IMR-90 (cell line): ENCODE data around the gene EYS. TPM values are rescaled to one million over a fixed set of nuclear protein-coding genes. Genes with fewer than 3 reads are reported as not detected.

ENCODE experiments used
- ATAC-seq: fragments of 200-7000 bp; cut with Tn5 transposase; 2 replicates; pipeline ENCODE4 v1.9.1; 2020; ENCODE audit warnings: low read depth, mild to moderate bottlenecking, moderate library complexity
- BruUV-seq: library from RNA; stranded (reverse); fragments of 400-500 nt; replicated peaks from 2 replicates; lab custom pipeline; 2021; lab: Mats Ljungman, UMichigan
- CTCF ChIA-PET: fragments of 300-600 bp; formaldehyde crosslinking; extraction: SDS; loops from one replicate; lab custom pipeline; 2021; ENCODE audit warnings: antibody characterized with exemption; lab: Yijun Ruan, JAX
- POLR2A ChIA-PET: fragments of 300-600 bp; sonication (Branson Sonifier 250); formaldehyde crosslinking; loops from one replicate; lab custom pipeline; 2022; ENCODE audit warnings: antibody characterized with exemption; ENCODE audit not compliant: unreplicated experiment; lab: Charles Lee
- DNase-seq: peaks from one replicate; pipeline ENCODE4 v3.0.0; 2013
- H2AFZ ChIP-seq: replicated peaks from 2 replicates; pipeline ENCODE3; 2013; ENCODE audit warnings: low read length, mild to moderate bottlenecking; ENCODE audit not compliant: poor library complexity
- H2AK5ac ChIP-seq: 2 replicates; pipeline ENCODE4 v1.6.1; 2013; ENCODE audit warnings: low read depth, low read length, inconsistent platforms
- H2AK9ac ChIP-seq: replicated peaks from 2 replicates; pipeline ENCODE3; 2013; ENCODE audit warnings: mild to moderate bottlenecking, low read depth, low read length, moderate library complexity; ENCODE audit not compliant: poor library complexity
- H2BK120ac ChIP-seq: 2 replicates; pipeline ENCODE4 v1.6.1; 2013; ENCODE audit warnings: low read depth, low read length, inconsistent platforms
- H2BK15ac ChIP-seq: 3 replicates; pipeline ENCODE4 v1.6.1; 2013; ENCODE audit warnings: low read depth, low read length, inconsistent platforms
- H2BK20ac ChIP-seq: 2 replicates; pipeline ENCODE4 v1.6.1; 2013; ENCODE audit warnings: low read depth, mild to moderate bottlenecking, inconsistent platforms, low read length, moderate library complexity
- H2BK5ac ChIP-seq: 2 replicates; pipeline ENCODE4 v1.6.1; 2013; ENCODE audit warnings: mild to moderate bottlenecking, low read depth, low read length, inconsistent platforms; ENCODE audit not compliant: poor library complexity, severe bottlenecking
- H3K14ac ChIP-seq: replicated peaks from 2 replicates; pipeline ENCODE4 v1.6.1; 2013; ENCODE audit warnings: low read depth, low read length, inconsistent platforms
- H3K18ac ChIP-seq: 2 replicates; pipeline ENCODE4 v1.6.1; 2013; ENCODE audit warnings: low read depth, low read length, control low read depth
- H3K23ac ChIP-seq: 2 replicates; pipeline ENCODE4 v1.6.1; 2013; ENCODE audit warnings: low read depth, low read length, inconsistent platforms
- H3K27ac ChIP-seq: 2 replicates; pipeline ENCODE4 v1.5.1; 2013; ENCODE audit warnings: mild to moderate bottlenecking, control low read depth, low read length; ENCODE audit not compliant: insufficient read depth
- H3K27me3 ChIP-seq: 2 replicates; pipeline ENCODE4 v1.6.1; 2013; ENCODE audit warnings: low read length; ENCODE audit not compliant: control insufficient read depth, insufficient read depth
- H3K36me3 ChIP-seq: 2 replicates; pipeline ENCODE4 v1.6.1; 2013; ENCODE audit warnings: low read length, mixed read lengths; ENCODE audit not compliant: control insufficient read depth, insufficient read depth
- H3K4ac ChIP-seq: 2 replicates; pipeline ENCODE4 v1.6.1; 2013; ENCODE audit warnings: low read depth, low read length, inconsistent platforms
- H3K4me1 ChIP-seq: 2 replicates; pipeline ENCODE4 v1.6.1; 2013; ENCODE audit warnings: low read length, mixed read lengths; ENCODE audit not compliant: control insufficient read depth, insufficient read depth
- H3K4me2 ChIP-seq: 2 replicates; pipeline ENCODE4 v1.6.1; 2013; ENCODE audit warnings: low read depth, mild to moderate bottlenecking, control low read depth, low read length, moderate library complexity
- H3K4me3 ChIP-seq: 2 replicates; pipeline ENCODE4 v1.5.1; 2013; ENCODE audit warnings: low read depth, mild to moderate bottlenecking, control low read depth, low read length, moderate library complexity; ENCODE audit not compliant: insufficient read depth
- H3K56ac ChIP-seq: 2 replicates; pipeline ENCODE4 v1.6.1; 2013; ENCODE audit warnings: low read length, inconsistent platforms; ENCODE audit not compliant: insufficient read depth; ENCODE audit errors: extremely low read depth
- H3K79me1 ChIP-seq, 2 experiments: 2 replicates each; pipeline ENCODE4 v1.6.1; 2013; ENCODE audit warnings: low read length in 2 of 2, inconsistent platforms in 1 of 2, low read depth in 1 of 2
- H3K9ac ChIP-seq: 2 replicates; pipeline ENCODE4 v1.6.1; 2013; ENCODE audit warnings: low read depth, low read length, control low read depth
- H3K9me1 ChIP-seq: 2 replicates; pipeline ENCODE4 v1.6.1; 2013; ENCODE audit warnings: low read length, inconsistent platforms; ENCODE audit not compliant: insufficient read depth
- H3K9me3 ChIP-seq: 2 replicates; pipeline ENCODE4 v1.6.1; 2013; ENCODE audit warnings: low read length; ENCODE audit not compliant: control insufficient read depth, insufficient read depth
- H4K20me1 ChIP-seq: 2 replicates; pipeline ENCODE4 v1.6.1; 2013; ENCODE audit warnings: low read length, inconsistent platforms; ENCODE audit not compliant: insufficient read depth
- H4K5ac ChIP-seq: 2 replicates; pipeline ENCODE4 v1.6.1; 2013; ENCODE audit warnings: mild to moderate bottlenecking, low read depth, low read length, control low read depth
- H4K8ac ChIP-seq, 2 experiments: 2 replicates each; pipeline ENCODE4 v1.6.1; 2013; ENCODE audit warnings: low read depth in 2 of 2, low read length in 2 of 2, control low read depth in 1 of 2, inconsistent platforms in 1 of 2
- H4K91ac ChIP-seq: 2 replicates; pipeline ENCODE4 v1.6.1; 2013; ENCODE audit warnings: low read depth, low read length, inconsistent platforms; ENCODE audit not compliant: insufficient read depth
- BHLHE40 ChIP-seq: fragments of 150-350 bp; IDR thresholded peaks from 2 replicates; pipeline ENCODE4 v1.6.1; 2016; ENCODE audit warnings: mild to moderate bottlenecking, low read depth, low read length
- CEBPB ChIP-seq: IDR thresholded peaks from 2 replicates; pipeline ENCODE4 v1.6.1; 2012; ENCODE audit warnings: low read depth, low read length, improper control_type of control experiment
- CHD1 ChIP-seq: IDR thresholded peaks from 2 replicates; pipeline ENCODE4 v1.6.1; 2012; ENCODE audit warnings: low read depth, low read length, improper control_type of control experiment
- CTCF ChIP-seq: conservative IDR thresholded peaks from 2 replicates; pipeline ENCODE4 v1.5.1; 2012; ENCODE audit warnings: mild to moderate bottlenecking, low read depth, low read length, improper control_type of control experiment
- ELK1 ChIP-seq: fragments of 150-350 bp; IDR thresholded peaks from 2 replicates; pipeline ENCODE4 v1.6.1; 2016; ENCODE audit warnings: low read depth, mild to moderate bottlenecking, low read length, moderate library complexity, borderline replicate concordance
- FOS ChIP-seq: fragments of 150-350 bp; IDR thresholded peaks from 2 replicates; pipeline ENCODE4 v1.6.1; 2016; ENCODE audit warnings: low read depth, low read length
- MAFK ChIP-seq: IDR thresholded peaks from 2 replicates; pipeline ENCODE4 v1.6.1; 2012; ENCODE audit warnings: low read depth, low read length, improper control_type of control experiment
- MAZ ChIP-seq: IDR thresholded peaks from 2 replicates; pipeline ENCODE4 v1.6.1; 2012; ENCODE audit warnings: low read depth, mild to moderate bottlenecking, low read length, improper control_type of control experiment, moderate library complexity, borderline replicate concordance
- MXI1 ChIP-seq: IDR thresholded peaks from 2 replicates; pipeline ENCODE4 v1.6.1; 2012; ENCODE audit warnings: low read depth, mild to moderate bottlenecking, low read length, moderate library complexity, borderline replicate concordance
- NFE2L2 ChIP-seq: fragments of 150-350 bp; IDR thresholded peaks from 2 replicates; pipeline ENCODE4 v1.6.1; 2016; ENCODE audit warnings: low read depth, mild to moderate bottlenecking, low read length
- POLR2A ChIP-seq: IDR thresholded peaks from 2 replicates; pipeline ENCODE4 v1.6.1; 2012; ENCODE audit warnings: mild to moderate bottlenecking, low read depth, low read length
- RAD21 ChIP-seq: IDR thresholded peaks from 2 replicates; pipeline ENCODE4 v1.6.1; 2012; ENCODE audit warnings: low read length, improper control_type of control experiment
- RCOR1 ChIP-seq: IDR thresholded peaks from 2 replicates; pipeline ENCODE4 v1.6.1; 2012; ENCODE audit warnings: mild to moderate bottlenecking, low read length, improper control_type of control experiment; ENCODE audit not compliant: insufficient replicate concordance
- RFX5 ChIP-seq: IDR thresholded peaks from 2 replicates; pipeline ENCODE4 v1.8.0; 2012; ENCODE audit warnings: low read depth, mild to moderate bottlenecking, low read length, moderate library complexity
- SMC3 ChIP-seq: fragments of 150-350 bp; IDR thresholded peaks from 2 replicates; pipeline ENCODE4 v1.6.1; 2016; ENCODE audit warnings: low read depth, mild to moderate bottlenecking, antibody characterized with exemption, low read length, moderate library complexity
- USF2 ChIP-seq: fragments of 150-350 bp; IDR thresholded peaks from 2 replicates; pipeline ENCODE4 v1.6.1; 2017; ENCODE audit warnings: mild to moderate bottlenecking, antibody characterized with exemption, low read length, low read depth
- WGBS, 2 experiments: methylation state at CpG; one replicate each; pipeline versions ENCODE4 v1.1.5 to v1.1.7; 2013; ENCODE audit warnings: missing lambda C conversion rate in 2 of 2; ENCODE audit not compliant: insufficient read length in 1 of 2; ENCODE audit errors: extremely low coverage in 2 of 2; 5-methylcytosine and 5-hydroxymethylcytosine counted together
- dilution Hi-C: fragments of 300-500 bp; cut with HindIII; formaldehyde crosslinking; loops from one replicate; pipeline ENCODE4 v1.14.3; 2018; ENCODE audit warnings: low sequenced_read_pairs; ENCODE audit not compliant: unreplicated experiment
- in situ Hi-C: fragments of 300-500 bp; cut with MboI; formaldehyde crosslinking; loops from 3 replicates; pipeline ENCODE4 v1.14.3; 2019; ENCODE audit warnings: low sequenced_read_pairs, inconsistent platforms, mixed read lengths
- intact Hi-C: fragments of 100-400 bp; cut with micrococcal nuclease; formaldehyde crosslinking; loops from 2 replicates; pipeline ENCODE4 v1.10.0; 2022
- polyA plus RNA-seq, 3 experiments: library from polyadenylated mRNA; depleted of rRNA; stranded (reverse); fragments of >200 nt; gene quantifications; 2 replicates each; pipeline ENCODE4 v1.2.3, GENCODE V29; 2012; ENCODE audit warnings: low replicate concordance in 1 of 3
- total RNA-seq: library from RNA; depleted of rRNA; stranded (reverse); fragments of >200 nt; gene quantifications from 2 replicates; pipeline ENCODE4 v1.2.3, GENCODE V29; 2012

EYS gene
- total and polyA plus RNA-seq, 2 of the 4 experiments (the other 2 are of a cell fraction) = under 0.01 TPM; not detected in 1

GRCh38 chr6:63945987-63946386 is 1761.0 kb downstream of the EYS start:
- H3K9me1 ChIP-seq = no peaks in the 10 kb centered on the region
- H3K79me1 ChIP-seq = no peaks in the 10 kb centered on the region
- no peak overlapping the region for H3K4me2 ChIP-seq
- H3K27ac ChIP-seq = no peak overlapping the region
- no peaks in the 10 kb centered on the region for H3K36me3 ChIP-seq
- dilution Hi-C loops = no loop called here
- no CpG with 5 or more reads among the region's 2 CpGs for WGBS, 2 experiments
- no peaks in the 10 kb centered on the region for H4K20me1 ChIP-seq
- H3K4me1 ChIP-seq = no peaks in the 10 kb centered on the region
- ChIA-PET POLR2A (no interaction called here), CTCF (no interaction called here)
- H3K9me3 ChIP-seq = no peaks in the 10 kb centered on the region
- no peak overlapping the region for H4K5ac ChIP-seq
- DNase-seq (no peak), ATAC-seq (no peak)
- H3K4ac ChIP-seq = no peak overlapping the region
- H3K27me3 ChIP-seq = peaks cover 1% of the 10 kb centered on the region; the same call in 1 of the 2 replicates
- H3K14ac ChIP-seq = no peak overlapping the region
- no peak overlapping the region for H3K23ac ChIP-seq
- H4K91ac ChIP-seq = no peak overlapping the region
- no peak overlapping the region for H2BK5ac ChIP-seq
- in situ Hi-C loops = no loop called here
- no peak overlapping the region for H2AFZ ChIP-seq
- no peak overlapping the region for H3K9ac ChIP-seq
- no peak overlapping the region for H2BK15ac ChIP-seq
- H3K18ac ChIP-seq = no peak overlapping the region
- no peak overlapping the region for H2BK120ac ChIP-seq
- H2AK5ac ChIP-seq = no peak overlapping the region
- BruUV-seq = no TSS peak
- no peak overlapping the region for H3K56ac ChIP-seq
- TF ChIP-seq CHD1 = no peak
- no peak for TF ChIP-seq BHLHE40
- TF ChIP-seq NFE2L2 = no peak
- no peak for TF ChIP-seq CEBPB
- no peak for TF ChIP-seq USF2
- TF ChIP-seq MAZ = no peak
- TF ChIP-seq MAFK = no peak
- no peak for TF ChIP-seq RCOR1
- TF ChIP-seq SMC3 = no peak
- no peak for TF ChIP-seq RAD21
- TF ChIP-seq ELK1 = no peak
- TF ChIP-seq CTCF = no peak
- no peak for TF ChIP-seq MXI1
- TF ChIP-seq RFX5 = no peak
- no peak for TF ChIP-seq FOS
- no peak for TF ChIP-seq POLR2A
- H4K8ac ChIP-seq = no peak overlapping the region
- no peak overlapping the region for H2BK20ac ChIP-seq
- intact Hi-C loops = no loop called here
- H3K4me3 ChIP-seq = no peak overlapping the region
- H2AK9ac ChIP-seq = no peak overlapping the region
